Mucosa of stomach (tissue), 1 donor: ENCODE results near the gene DLGAP4.

Experiments used
- H3K27me3 ChIP-seq: one replicate; pipeline ENCODE4 v1.7.0; 2013; ENCODE audit warnings: mild to moderate bottlenecking, low read length; ENCODE audit not compliant: control insufficient read depth, insufficient read depth
- H3K36me3 ChIP-seq: one replicate; pipeline ENCODE4 v1.7.0; 2013; ENCODE audit warnings: low read length; ENCODE audit not compliant: control insufficient read depth, insufficient read depth
- H3K4me1 ChIP-seq: one replicate; pipeline ENCODE4 v1.7.0; 2013; ENCODE audit warnings: mild to moderate bottlenecking, low read length; ENCODE audit not compliant: control insufficient read depth, insufficient read depth
- H3K4me3 ChIP-seq: one replicate; pipeline ENCODE4 v1.7.0; 2013; ENCODE audit warnings: low read length
- H3K9ac ChIP-seq: one replicate; pipeline ENCODE4 v1.7.0; 2013; ENCODE audit warnings: mild to moderate bottlenecking, low read length, moderate library complexity
- H3K9me3 ChIP-seq: one replicate; pipeline ENCODE4 v1.7.0; 2013; ENCODE audit warnings: mild to moderate bottlenecking, low read length, moderate library complexity; ENCODE audit not compliant: control insufficient read depth
- donor health status: Pancreatic carcinoma.

Gene DLGAP4

GRCh38 chr20:36407199-36407733 is 101.1 kb downstream of the DLGAP4 start:
- H3K9ac ChIP-seq = no peak overlapping the region
- H3K9me3 ChIP-seq = no peaks in the 10 kb centered on the region
- H3K4me1 ChIP-seq = no peaks in the 10 kb centered on the region
- H3K36me3 ChIP-seq = no peaks in the 10 kb centered on the region
- H3K4me3 ChIP-seq = no peak overlapping the region
- no peaks in the 10 kb centered on the region for H3K27me3 ChIP-seq

GRCh38 chr20:36408219-36408618 is 102.1 kb downstream of the DLGAP4 start:
- H3K4me1 ChIP-seq = no peaks in the 10 kb centered on the region
- H3K27me3 ChIP-seq = no peaks in the 10 kb centered on the region
- no peak overlapping the region for H3K9ac ChIP-seq
- H3K9me3 ChIP-seq = no peaks in the 10 kb centered on the region
- no peaks in the 10 kb centered on the region for H3K36me3 ChIP-seq
- no peak overlapping the region for H3K4me3 ChIP-seq

GRCh38 chr20:36411861-36412454 is 105.8 kb downstream of the DLGAP4 start:
- Histone ChIP-seq H3K4me1 (no peaks in the 10 kb centered on the region), H3K27me3 (no peaks in the 10 kb centered on the region), H3K9ac (no peak overlapping the region), H3K36me3 (no peaks in the 10 kb centered on the region), H3K9me3 (no peaks in the 10 kb centered on the region), H3K4me3 (no peak overlapping the region)

GRCh38 chr20:36415475-36416002 is 109.4 kb downstream of the DLGAP4 start:
- no peaks in the 10 kb centered on the region for H3K27me3 ChIP-seq
- H3K9ac ChIP-seq = no peak overlapping the region
- no peaks in the 10 kb centered on the region for H3K9me3 ChIP-seq
- no peak overlapping the region for H3K4me3 ChIP-seq
- no peaks in the 10 kb centered on the region for H3K4me1 ChIP-seq
- H3K36me3 ChIP-seq = no peaks in the 10 kb centered on the region

GRCh38 chr20:36418711-36419110 is 112.6 kb downstream of the DLGAP4 start:
- Histone ChIP-seq H3K4me3 (no peak overlapping the region), H3K4me1 (no peaks in the 10 kb centered on the region), H3K36me3 (no peaks in the 10 kb centered on the region), H3K9me3 (no peaks in the 10 kb centered on the region), H3K9ac (no peak overlapping the region), H3K27me3 (no peaks in the 10 kb centered on the region)

GRCh38 chr20:36421641-36422040 is 115.5 kb downstream of the DLGAP4 start:
- no peaks in the 10 kb centered on the region for H3K4me1 ChIP-seq
- H3K9me3 ChIP-seq = no peaks in the 10 kb centered on the region
- no peaks in the 10 kb centered on the region for H3K27me3 ChIP-seq
- no peak overlapping the region for H3K4me3 ChIP-seq
- H3K36me3 ChIP-seq = no peaks in the 10 kb centered on the region
- no peak overlapping the region for H3K9ac ChIP-seq

GRCh38 chr20:36424314-36424713 is 118.2 kb downstream of the DLGAP4 start:
- no peaks in the 10 kb centered on the region for H3K36me3 ChIP-seq
- H3K27me3 ChIP-seq = no peaks in the 10 kb centered on the region
- H3K4me1 ChIP-seq = no peaks in the 10 kb centered on the region
- H3K4me3 ChIP-seq = no peak overlapping the region
- no peak overlapping the region for H3K9ac ChIP-seq
- H3K9me3 ChIP-seq = no peaks in the 10 kb centered on the region

- H3K9ac ChIP-seq = no peak overlapping the region
- no peaks in the 10 kb centered on the region for H3K27me3 ChIP-seq
- H3K9me3 ChIP-seq = no peaks in the 10 kb centered on the region
- no peaks in the 10 kb centered on the region for H3K36me3 ChIP-seq
- H3K4me3 ChIP-seq = no peak overlapping the region
- no peaks in the 10 kb centered on the region for H3K4me1 ChIP-seq
These were observed 119.0 kb downstream of the DLGAP4 start for GRCh38 chr20:36425166-36425565.

- H3K27me3 ChIP-seq = peaks cover 4% of the 10 kb centered on the region
- H3K9me3 ChIP-seq = no peaks in the 10 kb centered on the region
- no peaks in the 10 kb centered on the region for H3K36me3 ChIP-seq
- H3K4me3 ChIP-seq = no peak overlapping the region
- H3K4me1 ChIP-seq = peaks cover 7% of the 10 kb centered on the region
- H3K9ac ChIP-seq = no peak overlapping the region
These were observed 125.5 kb downstream of the DLGAP4 start for GRCh38 chr20:36431604-36432003.

- Histone ChIP-seq H3K9me3 (no peaks in the 10 kb centered on the region), H3K27me3 (peaks cover 4% of the 10 kb centered on the region), H3K9ac (no peak overlapping the region), H3K4me1 (peaks cover 7% of the 10 kb centered on the region), H3K36me3 (no peaks in the 10 kb centered on the region), H3K4me3 (no peak overlapping the region)
These were observed 126.0 kb downstream of the DLGAP4 start for GRCh38 chr20:36432096-36432495.

GRCh38 chr20:36434383-36434782 is 128.2 kb downstream of the DLGAP4 start:
- Histone ChIP-seq H3K36me3 (no peaks in the 10 kb centered on the region), H3K4me3 (no peak overlapping the region), H3K4me1 (peaks cover 7% of the 10 kb centered on the region), H3K9ac (no peak overlapping the region), H3K27me3 (peaks cover 6% of the 10 kb centered on the region), H3K9me3 (no peaks in the 10 kb centered on the region)

- Histone ChIP-seq H3K4me3 (no peak overlapping the region), H3K36me3 (no peaks in the 10 kb centered on the region), H3K4me1 (peaks cover 7% of the 10 kb centered on the region), H3K27me3 (peaks cover 6% of the 10 kb centered on the region), H3K9ac (no peak overlapping the region), H3K9me3 (no peaks in the 10 kb centered on the region)
These were observed 129.0 kb downstream of the DLGAP4 start for GRCh38 chr20:36435124-36435523.
